Measurements from ENCODE around the gene FCGR3A.
"Not testable (repeated sequence)": the region's sequence is repeated elsewhere in the genome, so short reads cannot be mapped to it uniquely, and the experiment has no call there.

FCGR3A gene

DNA sequence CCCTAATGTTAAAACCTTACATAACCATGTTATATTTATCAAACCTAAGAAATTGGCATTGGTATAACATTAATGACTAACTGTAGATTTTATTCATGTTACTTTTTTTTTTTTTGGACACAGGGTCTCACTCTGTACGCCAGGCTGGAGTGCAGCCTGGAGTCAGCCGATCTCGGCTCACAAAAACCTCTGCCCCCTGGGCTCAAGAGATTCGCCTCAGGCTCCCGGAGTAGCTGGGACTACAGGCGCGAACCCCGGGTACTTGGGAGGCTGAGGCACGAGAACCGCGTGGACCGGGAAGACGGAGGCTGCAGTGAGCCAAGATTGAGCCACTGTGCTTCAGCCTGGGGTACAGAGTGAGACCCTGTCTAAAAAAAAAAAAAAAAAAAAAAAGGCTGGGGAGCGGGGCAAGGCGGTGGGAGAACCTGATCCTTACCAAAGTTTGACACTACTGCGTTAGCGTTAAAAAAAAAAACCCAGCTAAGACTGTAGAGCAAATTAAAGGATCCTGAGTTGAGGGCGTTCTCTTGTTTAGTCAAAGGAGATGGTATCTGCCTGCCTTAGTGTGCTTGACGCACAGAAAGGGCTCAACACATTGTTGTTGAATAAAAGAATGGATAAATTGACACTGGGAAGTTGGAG lies 20.0 kb downstream of the FCGR3A start:
- H3K27ac ChIP-seq (ENCODE audit: low read depth, low read length); H3K36me3 ChIP-seq (ENCODE audit: control insufficient read depth in 1 of 2, insufficient read depth in 2 of 2, low read length in 2 of 2); H3K9me3 ChIP-seq (ENCODE audit: control insufficient read depth in 1 of 2, low read length in 2 of 2); H3K9ac ChIP-seq (ENCODE audit: low read depth in 1 of 2, low read length in 2 of 2): not testable (repeated sequence)
- Histone ChIP-seq H3K4me3 (ENCODE audit: low read depth in 1 of 2, low read length in 2 of 2) (peak overlapping the region; percentile 36 to 67), H3K4me1 (ENCODE audit: control insufficient read depth in 1 of 2, insufficient read depth in 2 of 2, low read length in 2 of 2) (peaks cover 3 to 16% of the 10 kb centered on the region in 2 donors), H3K27me3 (ENCODE audit: control insufficient read depth in 1 of 2, insufficient read depth in 2 of 2, low read length in 2 of 2) (peaks cover 3 to 10% of the 10 kb centered on the region in 2 donors)

DNA sequence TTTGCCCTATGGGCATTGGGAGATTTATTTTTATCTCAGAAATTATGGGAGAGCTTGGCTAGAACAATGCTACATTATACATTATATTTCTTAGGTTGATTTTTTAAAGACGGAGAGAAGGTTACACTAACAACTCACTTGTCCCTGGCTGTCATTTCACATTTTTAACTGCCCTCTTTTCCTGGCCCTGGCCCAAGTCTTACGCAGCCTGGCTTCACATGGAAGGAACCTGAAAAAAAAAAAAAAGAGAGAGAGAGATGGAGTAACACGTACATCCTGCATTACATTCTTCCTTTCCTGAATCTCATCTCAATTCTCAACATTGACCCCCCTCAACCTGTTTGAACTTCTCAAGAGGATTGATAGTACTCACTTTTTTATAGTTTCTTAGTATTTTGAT lies 21.1 kb downstream of the FCGR3A start:
- H3K36me3 ChIP-seq (ENCODE audit: control insufficient read depth in 1 of 2, insufficient read depth in 2 of 2, low read length in 2 of 2); H3K9ac ChIP-seq (ENCODE audit: low read depth in 1 of 2, low read length in 2 of 2); H3K9me3 ChIP-seq (ENCODE audit: control insufficient read depth in 1 of 2, low read length in 2 of 2); H3K27ac ChIP-seq (ENCODE audit: low read depth, low read length); H3K4me3 ChIP-seq (ENCODE audit: low read depth in 1 of 2, low read length in 2 of 2): not testable (repeated sequence)
- H3K4me1 ChIP-seq (ENCODE audit: control insufficient read depth in 1 of 2, insufficient read depth in 2 of 2, low read length in 2 of 2) = peaks cover 3 to 16% of the 10 kb centered on the region in 2 donors
- H3K27me3 ChIP-seq (ENCODE audit: control insufficient read depth in 1 of 2, insufficient read depth in 2 of 2, low read length in 2 of 2) = peaks cover 3 to 10% of the 10 kb centered on the region in 2 donors

DNA sequence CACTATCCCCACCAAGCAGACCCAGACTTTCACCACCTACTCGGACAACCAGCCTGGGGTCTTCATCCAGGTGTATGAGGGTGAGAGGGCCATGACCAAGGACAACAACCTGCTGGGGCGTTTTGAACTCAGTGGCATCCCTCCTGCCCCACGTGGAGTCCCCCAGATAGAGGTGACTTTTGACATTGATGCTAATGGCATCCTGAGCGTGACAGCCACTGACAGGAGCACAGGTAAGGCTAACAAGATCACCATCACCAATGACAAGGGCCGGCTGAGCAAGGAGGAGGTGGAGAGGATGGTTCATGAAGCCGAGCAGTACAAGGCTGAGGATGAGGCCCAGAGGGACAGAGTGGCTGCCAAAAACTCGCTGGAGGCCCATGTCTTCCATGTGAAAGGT lies 23.7 kb downstream of the FCGR3A start:
- H3K27me3 ChIP-seq (ENCODE audit: control insufficient read depth in 1 of 2, insufficient read depth in 2 of 2, low read length in 2 of 2); H3K4me1 ChIP-seq (ENCODE audit: control insufficient read depth in 1 of 2, insufficient read depth in 2 of 2, low read length in 2 of 2); H3K9me3 ChIP-seq (ENCODE audit: control insufficient read depth in 1 of 2, low read length in 2 of 2); H3K36me3 ChIP-seq (ENCODE audit: control insufficient read depth in 1 of 2, insufficient read depth in 2 of 2, low read length in 2 of 2); H3K9ac ChIP-seq (ENCODE audit: low read depth in 1 of 2, low read length in 2 of 2); H3K4me3 ChIP-seq (ENCODE audit: low read depth in 1 of 2, low read length in 2 of 2); H3K27ac ChIP-seq (ENCODE audit: low read depth, low read length): not testable (repeated sequence)

DNA sequence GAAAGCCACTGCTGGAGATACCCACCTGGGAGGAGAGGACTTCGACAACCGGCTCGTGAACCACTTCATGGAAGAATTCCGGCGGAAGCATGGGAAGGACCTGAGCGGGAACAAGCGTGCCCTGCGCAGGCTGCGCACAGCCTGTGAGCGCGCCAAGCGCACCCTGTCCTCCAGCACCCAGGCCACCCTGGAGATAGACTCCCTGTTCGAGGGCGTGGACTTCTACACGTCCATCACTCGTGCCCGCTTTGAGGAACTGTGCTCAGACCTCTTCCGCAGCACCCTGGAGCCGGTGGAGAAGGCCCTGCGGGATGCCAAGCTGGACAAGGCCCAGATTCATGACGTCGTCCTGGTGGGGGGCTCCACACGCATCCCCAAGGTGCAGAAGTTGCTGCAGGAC lies 24.3 kb downstream of the FCGR3A start:
- H3K27me3 ChIP-seq (ENCODE audit: control insufficient read depth in 1 of 2, insufficient read depth in 2 of 2, low read length in 2 of 2); H3K9me3 ChIP-seq (ENCODE audit: control insufficient read depth in 1 of 2, low read length in 2 of 2); H3K4me1 ChIP-seq (ENCODE audit: control insufficient read depth in 1 of 2, insufficient read depth in 2 of 2, low read length in 2 of 2); H3K27ac ChIP-seq (ENCODE audit: low read depth, low read length); H3K9ac ChIP-seq (ENCODE audit: low read depth in 1 of 2, low read length in 2 of 2); H3K36me3 ChIP-seq (ENCODE audit: control insufficient read depth in 1 of 2, insufficient read depth in 2 of 2, low read length in 2 of 2): not testable (repeated sequence)
- peak overlapping the region; percentile 30 to 64 for H3K4me3 ChIP-seq (ENCODE audit: low read depth in 1 of 2, low read length in 2 of 2)

DNA sequence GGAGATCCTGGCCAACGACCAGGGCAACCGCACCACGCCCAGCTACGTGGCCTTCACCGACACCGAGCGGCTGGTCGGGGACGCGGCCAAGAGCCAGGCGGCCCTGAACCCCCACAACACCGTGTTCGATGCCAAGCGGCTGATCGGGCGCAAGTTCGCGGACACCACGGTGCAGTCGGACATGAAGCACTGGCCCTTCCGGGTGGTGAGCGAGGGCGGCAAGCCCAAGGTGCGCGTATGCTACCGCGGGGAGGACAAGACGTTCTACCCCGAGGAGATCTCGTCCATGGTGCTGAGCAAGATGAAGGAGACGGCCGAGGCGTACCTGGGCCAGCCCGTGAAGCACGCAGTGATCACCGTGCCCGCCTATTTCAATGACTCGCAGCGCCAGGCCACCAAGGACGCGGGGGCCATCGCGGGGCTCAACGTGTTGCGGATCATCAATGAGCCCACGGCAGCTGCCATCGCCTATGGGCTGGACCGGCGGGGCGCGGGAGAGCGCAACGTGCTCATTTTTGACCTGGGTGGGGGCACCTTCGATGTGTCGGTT lies 24.8 kb downstream of the FCGR3A start:
- H3K27ac ChIP-seq (ENCODE audit: low read depth, low read length); H3K4me1 ChIP-seq (ENCODE audit: control insufficient read depth in 1 of 2, insufficient read depth in 2 of 2, low read length in 2 of 2); H3K27me3 ChIP-seq (ENCODE audit: control insufficient read depth in 1 of 2, insufficient read depth in 2 of 2, low read length in 2 of 2); H3K9me3 ChIP-seq (ENCODE audit: control insufficient read depth in 1 of 2, low read length in 2 of 2); H3K9ac ChIP-seq (ENCODE audit: low read depth in 1 of 2, low read length in 2 of 2); H3K36me3 ChIP-seq (ENCODE audit: control insufficient read depth in 1 of 2, insufficient read depth in 2 of 2, low read length in 2 of 2): not testable (repeated sequence)
- H3K4me3 ChIP-seq (ENCODE audit: low read depth in 1 of 2, low read length in 2 of 2) = peak overlapping the region; percentile 30 to 64

DNA sequence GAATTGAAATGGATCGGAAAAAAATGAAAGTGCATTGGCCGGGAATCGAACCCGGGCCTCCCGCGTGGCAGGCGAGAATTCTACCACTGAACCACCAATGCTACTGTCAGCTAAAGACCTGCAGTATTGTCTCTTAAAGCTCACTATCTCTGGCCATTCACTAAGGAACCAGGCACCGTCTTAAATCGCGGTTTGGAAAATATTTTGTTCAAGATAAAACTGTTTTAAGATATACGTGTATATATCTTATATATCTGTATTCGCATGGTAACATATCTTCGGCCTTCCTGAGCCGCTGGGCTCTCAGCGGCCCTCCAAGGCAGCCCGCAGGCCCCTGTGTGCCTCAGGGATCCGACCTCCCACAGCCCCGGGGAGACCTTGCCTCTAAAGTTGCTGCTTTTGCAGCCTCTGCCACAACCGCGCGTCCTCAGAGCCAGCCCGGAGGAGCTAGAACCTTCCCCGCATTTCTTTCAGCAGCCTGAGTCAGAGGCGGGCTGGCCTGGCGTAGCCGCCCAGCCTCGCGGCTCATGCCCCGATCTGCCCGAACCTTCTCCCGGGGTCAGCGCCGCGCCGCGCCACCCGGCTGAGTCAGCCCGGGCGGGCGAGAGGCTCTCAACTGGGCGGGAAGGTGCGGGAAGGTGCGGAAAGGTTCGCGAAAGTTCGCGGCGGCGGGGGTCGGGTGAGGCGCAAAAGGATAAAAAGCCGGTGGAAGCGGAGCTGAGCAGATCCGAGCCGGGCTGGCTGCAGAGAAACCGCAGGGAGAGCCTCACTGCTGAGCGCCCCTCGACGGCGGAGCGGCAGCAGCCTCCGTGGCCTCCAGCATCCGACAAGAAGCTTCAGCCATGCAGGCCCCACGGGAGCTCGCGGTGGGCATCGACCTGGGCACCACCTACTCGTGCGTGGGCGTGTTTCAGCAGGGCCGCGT lies 25.5 kb downstream of the FCGR3A start, which contains the start of gene HSPA6:
TSS of gene HSPA6 (plus strand) at position 724 of the 925 bp plus-strand sequence. CDS start at position 843, 119 bp downstream.
- Histone ChIP-seq H3K4me3 (ENCODE audit: low read depth in 1 of 2, low read length in 2 of 2) (peak within 1 kb of the TSS; percentile 76 to 81), H3K9ac (ENCODE audit: low read depth in 1 of 2, low read length in 2 of 2) (peak within 1 kb of the TSS; percentile 57 to 82)
- H3K36me3 ChIP-seq (ENCODE audit: control insufficient read depth in 1 of 2, insufficient read depth in 2 of 2, low read length in 2 of 2); H3K4me1 ChIP-seq (ENCODE audit: control insufficient read depth in 1 of 2, insufficient read depth in 2 of 2, low read length in 2 of 2); H3K27ac ChIP-seq (ENCODE audit: low read depth, low read length); H3K27me3 ChIP-seq (ENCODE audit: control insufficient read depth in 1 of 2, insufficient read depth in 2 of 2, low read length in 2 of 2); H3K9me3 ChIP-seq (ENCODE audit: control insufficient read depth in 1 of 2, low read length in 2 of 2): not testable (repeated sequence)

DNA sequence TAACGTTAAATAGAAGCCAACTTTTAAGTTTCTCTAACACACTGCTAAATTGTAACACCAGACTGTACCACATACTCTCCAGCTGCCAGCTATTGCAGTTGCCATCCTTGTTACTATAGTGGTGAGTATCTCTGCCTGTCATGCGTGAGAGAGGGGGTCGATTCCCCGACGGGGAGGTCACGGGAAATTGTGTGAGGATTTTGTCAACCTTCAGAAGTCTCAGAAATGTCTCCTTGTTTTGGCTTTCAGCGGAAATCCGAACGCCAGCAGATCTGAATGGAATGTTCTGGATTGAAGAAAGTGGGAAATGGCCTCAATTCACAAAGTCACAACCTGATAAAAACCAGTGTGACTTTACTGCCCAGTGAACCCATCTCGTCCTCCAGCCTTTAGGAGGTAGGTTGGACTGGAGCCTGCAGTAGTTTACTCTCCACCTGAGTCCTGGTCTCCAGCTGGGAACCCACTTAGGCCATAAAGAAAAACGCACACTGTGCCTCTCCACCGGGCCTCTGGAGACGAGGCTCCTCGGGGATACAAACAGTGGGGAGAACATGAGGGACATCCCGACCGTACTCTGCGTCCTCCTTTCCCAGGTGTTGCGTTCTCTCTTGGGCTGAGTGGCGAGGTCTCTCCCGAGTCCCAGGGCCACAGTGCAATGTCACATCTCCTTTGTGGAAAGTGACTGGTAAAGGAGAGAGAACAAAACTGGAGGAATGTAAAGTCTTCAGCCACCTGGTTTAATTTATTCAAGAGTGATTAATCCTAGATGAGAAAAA lies 26.4 kb downstream of the FCGR3A start:
- H3K4me3 ChIP-seq (ENCODE audit: low read depth in 1 of 2, low read length in 2 of 2) = peak overlapping the region in 1 of 2 donors; percentile 81
- H3K36me3 ChIP-seq (ENCODE audit: control insufficient read depth in 1 of 2, insufficient read depth in 2 of 2, low read length in 2 of 2); H3K27ac ChIP-seq (ENCODE audit: low read depth, low read length); H3K27me3 ChIP-seq (ENCODE audit: control insufficient read depth in 1 of 2, insufficient read depth in 2 of 2, low read length in 2 of 2); H3K9ac ChIP-seq (ENCODE audit: low read depth in 1 of 2, low read length in 2 of 2); H3K4me1 ChIP-seq (ENCODE audit: control insufficient read depth in 1 of 2, insufficient read depth in 2 of 2, low read length in 2 of 2); H3K9me3 ChIP-seq (ENCODE audit: control insufficient read depth in 1 of 2, low read length in 2 of 2): not testable (repeated sequence)

DNA sequence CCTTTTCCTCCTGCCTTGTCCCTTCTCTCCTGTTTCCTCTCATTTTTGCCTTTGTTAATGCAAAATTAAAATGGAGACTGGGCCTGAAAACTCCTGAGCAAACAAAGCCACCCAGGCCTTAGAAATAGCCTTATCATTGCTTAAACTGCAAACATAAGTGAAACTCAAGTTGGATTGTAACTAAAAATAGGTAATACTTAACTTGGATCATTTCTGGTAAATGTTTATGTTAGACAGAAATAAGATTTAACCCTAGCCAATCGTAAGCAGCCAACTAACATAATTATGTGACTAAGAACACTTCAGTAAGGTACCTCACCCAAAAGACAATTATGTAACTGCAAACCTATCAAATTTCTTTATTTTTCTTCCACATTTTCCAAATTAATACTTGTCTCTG lies 35.7 kb downstream of the FCGR3A start:
- H3K36me3 ChIP-seq (ENCODE audit: control insufficient read depth in 1 of 2, insufficient read depth in 2 of 2, low read length in 2 of 2); H3K27ac ChIP-seq (ENCODE audit: low read depth, low read length); H3K9ac ChIP-seq (ENCODE audit: low read depth in 1 of 2, low read length in 2 of 2); H3K27me3 ChIP-seq (ENCODE audit: control insufficient read depth in 1 of 2, insufficient read depth in 2 of 2, low read length in 2 of 2); H3K9me3 ChIP-seq (ENCODE audit: control insufficient read depth in 1 of 2, low read length in 2 of 2); H3K4me1 ChIP-seq (ENCODE audit: control insufficient read depth in 1 of 2, insufficient read depth in 2 of 2, low read length in 2 of 2); H3K4me3 ChIP-seq (ENCODE audit: low read depth in 1 of 2, low read length in 2 of 2): not testable (repeated sequence)

DNA sequence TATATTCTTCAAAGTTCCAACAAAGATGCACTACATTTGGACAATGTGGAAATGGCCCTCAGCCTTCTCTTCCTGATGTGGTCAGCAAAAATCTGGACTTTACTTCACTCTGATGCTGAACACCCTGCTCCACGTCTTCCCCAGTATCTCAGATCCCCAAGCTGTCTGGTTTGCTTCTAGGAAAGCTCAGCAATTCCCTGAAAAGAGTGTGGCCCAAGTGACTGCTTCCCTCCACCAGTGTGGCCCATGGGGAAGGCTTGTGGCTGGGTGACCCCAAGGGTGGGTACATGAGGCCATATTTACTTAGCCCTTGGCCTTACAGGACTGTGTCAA lies 36.2 kb downstream of the FCGR3A start:
- not testable (repeated sequence) for H3K4me1 ChIP-seq (ENCODE audit: control insufficient read depth in 1 of 2, insufficient read depth in 2 of 2, low read length in 2 of 2); H3K9me3 ChIP-seq (ENCODE audit: control insufficient read depth in 1 of 2, low read length in 2 of 2); H3K27ac ChIP-seq (ENCODE audit: low read depth, low read length); H3K36me3 ChIP-seq (ENCODE audit: control insufficient read depth in 1 of 2, insufficient read depth in 2 of 2, low read length in 2 of 2); H3K9ac ChIP-seq (ENCODE audit: low read depth in 1 of 2, low read length in 2 of 2); H3K4me3 ChIP-seq (ENCODE audit: low read depth in 1 of 2, low read length in 2 of 2); H3K27me3 ChIP-seq (ENCODE audit: control insufficient read depth in 1 of 2, insufficient read depth in 2 of 2, low read length in 2 of 2)

All from duodenal mucosa (tissue), 2 donors.